ENCODE measurements around the gene SLC18A3. TPM values are rescaled to one million over a fixed set of nuclear protein-coding genes. Genes with fewer than 3 reads are reported as not detected.

The SLC18A3 gene
- polyA plus RNA-seq, 1 experiment = not detected

DNA sequence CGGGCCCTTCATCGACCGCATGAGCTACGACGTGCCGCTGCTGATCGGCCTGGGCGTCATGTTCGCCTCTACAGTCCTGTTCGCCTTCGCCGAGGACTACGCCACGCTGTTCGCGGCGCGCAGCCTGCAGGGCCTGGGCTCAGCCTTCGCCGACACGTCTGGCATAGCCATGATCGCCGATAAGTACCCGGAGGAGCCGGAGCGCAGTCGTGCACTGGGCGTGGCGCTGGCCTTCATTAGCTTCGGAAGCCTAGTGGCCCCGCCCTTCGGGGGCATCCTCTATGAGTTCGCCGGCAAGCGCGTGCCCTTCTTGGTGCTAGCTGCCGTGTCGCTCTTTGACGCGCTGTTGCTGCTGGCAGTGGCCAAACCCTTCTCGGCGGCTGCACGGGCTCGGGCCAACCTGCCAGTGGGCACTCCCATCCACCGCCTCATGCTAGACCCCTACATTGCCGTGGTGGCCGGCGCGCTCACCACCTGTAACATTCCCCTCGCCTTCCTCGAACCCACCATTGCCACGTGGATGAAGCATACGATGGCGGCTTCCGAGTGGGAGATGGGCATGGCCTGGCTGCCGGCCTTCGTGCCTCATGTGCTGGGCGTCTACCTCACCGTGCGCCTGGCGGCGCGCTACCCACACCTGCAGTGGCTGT is 1.2 kb downstream of the SLC18A3 start:
- H3K36me3 ChIP-seq (ENCODE audit: control insufficient read depth, insufficient read depth, low read length) = no peaks in the 10 kb centered on the region
- TF ChIP-seq, protein P1, sequence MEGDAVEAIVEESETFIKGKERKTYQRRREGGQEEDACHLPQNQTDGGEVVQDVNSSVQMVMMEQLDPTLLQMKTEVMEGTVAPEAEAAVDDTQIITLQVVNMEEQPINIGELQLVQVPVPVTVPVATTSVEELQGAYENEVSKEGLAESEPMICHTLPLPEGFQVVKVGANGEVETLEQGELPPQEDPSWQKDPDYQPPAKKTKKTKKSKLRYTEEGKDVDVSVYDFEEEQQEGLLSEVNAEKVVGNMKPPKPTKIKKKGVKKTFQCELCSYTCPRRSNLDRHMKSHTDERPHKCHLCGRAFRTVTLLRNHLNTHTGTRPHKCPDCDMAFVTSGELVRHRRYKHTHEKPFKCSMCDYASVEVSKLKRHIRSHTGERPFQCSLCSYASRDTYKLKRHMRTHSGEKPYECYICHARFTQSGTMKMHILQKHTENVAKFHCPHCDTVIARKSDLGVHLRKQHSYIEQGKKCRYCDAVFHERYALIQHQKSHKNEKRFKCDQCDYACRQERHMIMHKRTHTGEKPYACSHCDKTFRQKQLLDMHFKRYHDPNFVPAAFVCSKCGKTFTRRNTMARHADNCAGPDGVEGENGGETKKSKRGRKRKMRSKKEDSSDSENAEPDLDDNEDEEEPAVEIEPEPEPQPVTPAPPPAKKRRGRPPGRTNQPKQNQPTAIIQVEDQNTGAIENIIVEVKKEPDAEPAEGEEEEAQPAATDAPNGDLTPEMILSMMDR (IDR thresholded peaks at IDR 0.05; ENCODE audit: insufficient read depth, low read depth, low read length) = no peak
- no peak overlapping the region for H3K4me3 ChIP-seq (ENCODE audit: low read depth, low read length)
- no peak for DNase-seq (ENCODE audit: low read depth)
- peaks cover 73% of the 10 kb centered on the region for H3K27me3 ChIP-seq (ENCODE audit: control insufficient read depth, insufficient read depth, low read length)
- CTCF ChIA-PET = interaction anchor here (1.4 kb wide), 1 partner anchor 18 kb away, joined by 4 read pairs; no protein-coding TSS in a partner anchor
- POLR2A ChIA-PET = no interaction called here

DNA sequence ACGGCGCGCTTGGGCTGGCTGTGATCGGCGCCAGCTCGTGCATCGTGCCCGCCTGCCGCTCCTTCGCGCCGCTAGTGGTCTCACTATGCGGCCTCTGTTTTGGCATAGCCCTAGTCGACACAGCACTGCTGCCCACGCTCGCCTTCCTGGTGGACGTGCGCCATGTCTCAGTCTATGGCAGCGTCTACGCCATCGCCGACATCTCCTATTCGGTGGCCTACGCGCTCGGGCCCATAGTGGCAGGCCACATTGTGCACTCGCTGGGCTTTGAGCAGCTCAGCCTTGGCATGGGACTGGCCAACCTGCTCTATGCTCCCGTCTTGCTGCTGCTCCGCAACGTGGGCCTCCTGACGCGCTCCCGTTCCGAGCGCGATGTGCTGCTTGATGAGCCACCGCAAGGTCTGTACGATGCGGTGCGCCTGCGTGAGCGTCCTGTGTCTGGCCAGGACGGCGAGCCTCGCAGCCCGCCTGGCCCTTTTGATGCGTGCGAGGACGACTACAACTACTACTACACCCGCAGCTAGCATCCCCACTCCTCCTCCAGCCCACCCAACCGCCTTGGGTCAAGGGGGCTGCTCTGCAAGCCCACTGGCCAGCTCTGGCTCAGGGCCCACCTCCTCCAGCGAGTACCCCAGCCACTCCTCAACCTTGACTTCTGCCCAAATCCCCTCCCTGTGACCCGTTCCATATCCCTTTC is 1.9 kb downstream of the SLC18A3 start:
- ChIA-PET CTCF (no interaction called here), POLR2A (no interaction called here)
- no peak for DNase-seq (ENCODE audit: low read depth)

DNA sequence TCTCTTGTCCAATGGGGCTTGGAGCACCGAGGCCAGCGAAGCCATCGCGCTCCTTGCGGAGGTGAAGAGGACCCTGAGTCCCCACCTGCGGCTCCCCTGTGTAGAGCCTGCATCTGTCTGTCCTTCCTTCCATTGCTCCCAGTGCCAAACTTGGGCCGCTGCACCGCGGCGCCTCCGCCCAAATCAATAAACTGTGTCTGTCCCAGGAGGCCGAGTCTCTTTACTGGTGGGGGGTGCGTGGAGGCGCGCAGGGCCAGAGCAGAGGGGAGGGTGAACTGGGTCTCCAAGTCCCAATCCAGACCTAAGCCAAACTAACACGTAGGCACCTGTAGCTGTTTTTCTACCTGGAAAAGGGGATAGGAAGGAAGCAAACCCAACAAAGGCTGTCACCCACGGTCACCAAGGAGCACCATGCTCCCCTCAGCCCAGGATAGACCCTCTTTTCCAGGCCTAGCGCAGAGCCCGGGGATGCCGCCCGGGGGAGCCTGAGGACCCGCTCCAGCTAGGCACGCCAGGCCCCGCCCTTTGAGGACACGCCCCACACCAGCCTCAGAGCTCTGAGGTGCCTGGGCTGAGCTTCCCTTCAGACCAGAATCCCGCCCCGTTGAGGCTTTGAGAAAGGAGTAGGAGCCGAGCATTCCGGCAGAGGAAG is 2.5 kb downstream of the SLC18A3 start:
- H3K36me3 ChIP-seq (ENCODE audit: control insufficient read depth, insufficient read depth, low read length) = no peaks in the 10 kb centered on the region
- peaks cover 71% of the 10 kb centered on the region for H3K27me3 ChIP-seq (ENCODE audit: control insufficient read depth, insufficient read depth, low read length)
- H3K4me3 ChIP-seq (ENCODE audit: low read depth, low read length) = no peak overlapping the region
- TF ChIP-seq, protein P1 (IDR thresholded peaks at IDR 0.05; ENCODE audit: insufficient read depth, low read depth, low read length) = no peak
- POLR2A ChIA-PET = no interaction called here
- DNase-seq (ENCODE audit: low read depth) = no peak
- CTCF ChIA-PET = no interaction called here

More for the DNA sequence above, 1.9 kb downstream of the SLC18A3 start:
- no peak overlapping the region for H3K4me3 ChIP-seq (ENCODE audit: low read depth, low read length)
- no peaks in the 10 kb centered on the region for H3K36me3 ChIP-seq (ENCODE audit: control insufficient read depth, insufficient read depth, low read length)
- peaks cover 73% of the 10 kb centered on the region for H3K27me3 ChIP-seq (ENCODE audit: control insufficient read depth, insufficient read depth, low read length)
- TF ChIP-seq, protein P1 (IDR thresholded peaks at IDR 0.05; ENCODE audit: insufficient read depth, low read depth, low read length) = no peak

DNA sequence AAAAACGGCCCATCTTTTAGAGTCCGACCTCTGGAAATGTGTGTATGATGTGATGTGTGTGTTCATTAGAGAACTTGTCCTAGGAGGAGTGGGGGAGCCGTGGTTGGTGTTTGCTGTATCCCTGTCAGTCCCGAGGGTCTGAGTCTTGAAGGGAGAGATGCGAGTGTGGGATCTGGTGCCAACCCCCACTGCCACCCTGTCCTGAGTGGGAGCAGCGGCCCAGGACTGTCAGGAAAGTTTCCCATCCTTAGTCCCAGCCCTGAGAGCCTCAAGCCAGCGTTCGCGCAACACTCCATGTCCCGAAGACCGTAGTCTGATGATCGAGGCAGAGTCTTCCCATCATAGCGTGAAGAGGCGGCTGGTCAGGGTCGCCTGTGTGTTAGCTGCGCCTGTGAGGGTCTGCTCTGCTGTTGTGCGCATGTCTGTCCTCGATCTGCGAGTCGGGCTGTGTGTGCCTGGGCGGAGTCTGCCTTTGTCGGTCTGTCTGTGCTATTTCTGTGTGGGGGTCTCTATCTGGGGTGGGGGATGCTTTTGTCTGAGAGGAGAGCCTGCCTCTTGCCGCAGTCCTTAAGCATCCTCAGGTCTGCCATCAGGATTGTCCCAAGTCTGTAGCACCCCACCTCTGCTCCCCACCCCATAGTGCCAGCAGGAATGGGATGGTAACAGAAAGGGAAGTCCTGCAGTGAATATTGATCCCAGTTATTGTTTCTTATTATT is 3.2 kb downstream of the SLC18A3 start:
- TF ChIP-seq, protein P1 (IDR thresholded peaks at IDR 0.05; ENCODE audit: insufficient read depth, low read depth, low read length) = no peak
- no peak overlapping the region for H3K4me3 ChIP-seq (ENCODE audit: low read depth, low read length)
- CTCF ChIA-PET = no interaction called here
- DNase-seq (ENCODE audit: low read depth) = no peak
- H3K27me3 ChIP-seq (ENCODE audit: control insufficient read depth, insufficient read depth, low read length) = peaks cover 66% of the 10 kb centered on the region
- POLR2A ChIA-PET = no interaction called here
- H3K36me3 ChIP-seq (ENCODE audit: control insufficient read depth, insufficient read depth, low read length) = no peaks in the 10 kb centered on the region

DNA sequence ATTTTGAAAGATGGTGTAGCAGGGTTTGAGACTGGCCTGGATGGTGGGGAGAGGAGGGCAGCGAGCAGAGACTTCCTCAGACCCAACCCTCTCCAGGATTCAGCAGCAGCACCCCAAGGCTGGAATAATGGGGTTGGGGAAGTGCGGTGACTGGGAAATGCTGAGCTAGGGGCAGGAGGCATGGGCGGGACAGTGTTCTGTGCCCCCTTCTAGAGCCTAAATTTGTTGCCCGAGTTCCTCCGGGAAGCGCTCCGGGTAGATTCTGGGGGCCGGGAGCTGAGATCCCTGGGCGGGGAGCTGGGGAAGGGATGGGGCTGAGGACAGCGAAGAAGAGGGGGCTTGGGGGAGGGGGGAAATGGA is 3.8 kb downstream of the SLC18A3 start, which contains the start of gene CHAT:
CHAT (plus strand) TSS at position 156 of the 360 bp plus-strand sequence; CDS start at position 309, 153 bp downstream.
- DNase-seq (ENCODE audit: low read depth) = no peak
- ChIA-PET CTCF (no interaction called here), POLR2A (no interaction called here)
- Histone ChIP-seq H3K27me3 (ENCODE audit: control insufficient read depth, insufficient read depth, low read length) (peaks cover 66% of the 10 kb centered on the region), H3K4me3 (ENCODE audit: low read depth, low read length) (no peak within 1 kb of the TSS), H3K36me3 (ENCODE audit: control insufficient read depth, insufficient read depth, low read length) (no peaks in the 10 kb centered on the region)
- TF ChIP-seq, protein P1 (IDR thresholded peaks at IDR 0.05; ENCODE audit: insufficient read depth, low read depth, low read length) = no peak

Data from BJ (cell line).